Hematopoietic multipotent progenitor cell treated with erythropoietin and hydrocortisone succinate and interleukin-3 and kit ligand, for 15 days (in vitro differentiated cells): Measurements from ENCODE around the gene TRPV3.
"Not testable (repeated sequence)": the region's sequence is repeated elsewhere in the genome, so short reads cannot be mapped to it uniquely, and the experiment has no call there.

Experiments
- DNase-seq: peaks from one replicate; pipeline ENCODE4 v3.0.0-alpha.2; 2015; ENCODE audit warnings: low spot score

Gene TRPV3

GRCh38 chr17:3573246-3574100 is 15.9 kb upstream of the TRPV3 start:
- no peak for DNase-seq

- DNase-seq: no peak
Observed at GRCh38 chr17:3572231-3572630, 14.6 kb upstream of the TRPV3 start.

GRCh38 chr17:3571043-3571900 is 13.7 kb upstream of the TRPV3 start:
- no peak for DNase-seq

- DNase-seq: no peak
Observed at GRCh38 chr17:3569534-3570137, 12.0 kb upstream of the TRPV3 start.

GRCh38 chr17:3566551-3566950 is 8.9 kb upstream of the TRPV3 start:
- DNase-seq: no peak

GRCh38 chr17:3565143-3565542 is 7.5 kb upstream of the TRPV3 start:
- no peak for DNase-seq

- not testable (repeated sequence) for DNase-seq
Observed at GRCh38 chr17:3564241-3564640, 6.6 kb upstream of the TRPV3 start.

GRCh38 chr17:3559270-3559645 is 1.6 kb upstream of the TRPV3 start:
- DNase-seq: no peak

GRCh38 chr17:3558603-3559269 is 1.1 kb upstream of the TRPV3 start:
- no peak for DNase-seq

GRCh38 chr17:3556916-3557767 is 470 bp downstream of the TRPV3 start:
- no peak for DNase-seq

GRCh38 chr17:3556239-3556915 is 1.2 kb downstream of the TRPV3 start:
- DNase-seq: no peak

- no peak for DNase-seq
Observed at GRCh38 chr17:3555189-3555796, 2.3 kb downstream of the TRPV3 start.

- no peak for DNase-seq
Observed at GRCh38 chr17:3554440-3554839, 3.2 kb downstream of the TRPV3 start.

GRCh38 chr17:3553419-3554401 is 3.9 kb downstream of the TRPV3 start:
- DNase-seq: no peak

- no peak for DNase-seq
Observed at GRCh38 chr17:3552916-3553315, 4.7 kb downstream of the TRPV3 start.

- no peak for DNase-seq
Observed at GRCh38 chr17:3551189-3551588, 6.4 kb downstream of the TRPV3 start.

GRCh38 chr17:3549610-3550162 is 7.9 kb downstream of the TRPV3 start:
- DNase-seq: no peak

GRCh38 chr17:3547628-3548027 is 10.0 kb downstream of the TRPV3 start:
- DNase-seq: no peak

GRCh38 chr17:3546997-3547396 is 10.6 kb downstream of the TRPV3 start:
- no peak for DNase-seq
